HepG2 (cell line): ENCODE measurements around the gene CIAO2B. TPM values are rescaled to one million over a fixed set of nuclear protein-coding genes. Genes with fewer than 3 reads are reported as not detected.

Experiments
- BCL6 ChIP-seq: IDR thresholded peaks from 2 replicates; pipeline ENCODE4 v1.6.1; 2016; ENCODE audit warnings: missing genetic modification reagents, missing compliant biosample characterization
- FOXO1 ChIP-seq: sonication (generic); formaldehyde crosslinking; IDR thresholded peaks from 2 replicates; pipeline ENCODE4 v1.4.0; 2020; ENCODE audit warnings: missing genetic modification reagents
- PCBP2 ChIP-seq: fragments of 200-400 bp; formaldehyde crosslinking; optimal IDR thresholded peaks from 2 replicates; pipeline ENCODE3; 2018; ENCODE audit warnings: low read length, low read depth; ENCODE audit not compliant: poor library complexity, severe bottlenecking
- RERE ChIP-seq: IDR thresholded peaks from 2 replicates; pipeline ENCODE4 v1.6.1; 2016; ENCODE audit warnings: low read depth, missing genetic modification reagents, missing compliant biosample characterization
- RORA ChIP-seq: sonication (generic); formaldehyde crosslinking; IDR thresholded peaks from 2 replicates; pipeline ENCODE4 v1.5.0; 2020; ENCODE audit warnings: mild to moderate bottlenecking, missing genetic modification reagents, moderate library complexity
- SIX4 ChIP-seq: sonication (generic); formaldehyde crosslinking; IDR thresholded peaks from 2 replicates; pipeline ENCODE4 v1.4.0; 2020; ENCODE audit warnings: missing genetic modification reagents
- SYNCRIP ChIP-seq: fragments of 200-400 bp; formaldehyde crosslinking; IDR thresholded peaks from 2 replicates; pipeline ENCODE4 v1.6.1; 2018; ENCODE audit warnings: mild to moderate bottlenecking, low read depth, low read length; ENCODE audit not compliant: insufficient read depth
- THAP8 ChIP-seq: sonication (generic); formaldehyde crosslinking; IDR thresholded peaks from 2 replicates; pipeline ENCODE4 v1.5.1; 2020; ENCODE audit warnings: missing genetic modification reagents, mild to moderate bottlenecking, borderline replicate concordance
- ZBTB1 ChIP-seq: sonication (generic); formaldehyde crosslinking; IDR thresholded peaks from 2 replicates; pipeline ENCODE4 v1.4.0; 2020; ENCODE audit warnings: missing genetic modification reagents, borderline replicate concordance
- ZBTB20 ChIP-seq: sonication (generic); formaldehyde crosslinking; IDR thresholded peaks from 2 replicates; pipeline ENCODE4 v1.8.1; 2023; ENCODE audit warnings: missing genetic modification reagents, low read depth, mild to moderate bottlenecking, borderline replicate concordance
- ZNF101 ChIP-seq: sonication (generic); formaldehyde crosslinking; IDR thresholded peaks from 2 replicates; pipeline ENCODE4 v1.4.0; 2020; ENCODE audit warnings: mild to moderate bottlenecking, low read depth, missing genetic modification reagents, borderline replicate concordance
- ZNF878 ChIP-seq: sonication (generic); formaldehyde crosslinking; IDR thresholded peaks from 2 replicates; pipeline ENCODE4 v1.8.1; 2023; ENCODE audit warnings: mild to moderate bottlenecking, missing genetic modification reagents, moderate library complexity
- polyA plus RNA-seq, 8 experiments: library from polyadenylated mRNA; depleted of rRNA in 3 of 8; stranded (reverse) in 7 of 8; unstranded in 1 of 8; fragments of >200 nt; fragmentation: Illumina TruSeq in 4 of 8; extraction: Trizol in 4 of 8; gene quantifications; 2 replicates each; pipeline versions ENCODE4 v1.2.1 to v1.2.3, GENCODE V29; 2011 to 2016; ENCODE audit warnings: low read depth in 4 of 8, missing spikeins in 1 of 8, mixed read lengths in 1 of 8; ENCODE audit not compliant: insufficient read depth in 1 of 8
- total RNA-seq, 5 experiments: library from RNA; depleted of rRNA; stranded (reverse); fragments of >200 nt; fragmentation: Illumina TruSeq; extraction: Trizol; gene quantifications; 2 replicates each; pipeline ENCODE4 v1.2.3, GENCODE V29; 2016; ENCODE audit warnings: low read depth in 1 of 5
- TF ChIP-seq, protein P1 (sequence below): IDR thresholded peaks from 2 replicates; pipeline ENCODE4 v1.6.1; 2016; ENCODE audit warnings: low read depth, borderline replicate concordance
- TF ChIP-seq, protein P2 (sequence below): sonication (generic); formaldehyde crosslinking; IDR thresholded peaks from 2 replicates; pipeline ENCODE4 v1.4.0; 2020; ENCODE audit warnings: missing genetic modification reagents
- TF ChIP-seq, protein P3 (sequence below): sonication (generic); formaldehyde crosslinking; IDR thresholded peaks from 2 replicates; pipeline ENCODE4 v1.8.0; 2022; ENCODE audit warnings: missing genetic modification reagents, low read depth, mild to moderate bottlenecking, borderline replicate concordance

CIAO2B gene
- total and polyA plus RNA-seq, 2 of the 13 experiments (the other 11 are each of a cell fraction or from before 2014, with no cell fraction given), result 157 to 293 TPM

- TF ChIP-seq RERE (CRISPR knock-in tag) (no peak), RORA (no peak), FOXO1 (CRISPR knock-in tag) (0 out of 2 replicates have a peak, but pooled peaks have one; percentile 6), ZBTB20 (CRISPR knock-in tag) (no peak), BCL6 (peak; percentile 19; the same call in 1 of the 2 replicates), ZNF101 (CRISPR knock-in tag) (no peak), SIX4 (CRISPR knock-in tag) (no peak), ZBTB1 (CRISPR knock-in tag) (no peak), SYNCRIP (no peak), PCBP2 (no peak), ZNF878 (CRISPR knock-in tag) (no peak), THAP8 (CRISPR knock-in tag) (no peak)
- TF ChIP-seq, protein P1, sequence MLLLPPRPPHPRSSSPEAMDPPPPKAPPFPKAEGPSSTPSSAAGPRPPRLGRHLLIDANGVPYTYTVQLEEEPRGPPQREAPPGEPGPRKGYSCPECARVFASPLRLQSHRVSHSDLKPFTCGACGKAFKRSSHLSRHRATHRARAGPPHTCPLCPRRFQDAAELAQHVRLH (CRISPR knock-in tag), result no peak
- TF ChIP-seq, protein P2, sequence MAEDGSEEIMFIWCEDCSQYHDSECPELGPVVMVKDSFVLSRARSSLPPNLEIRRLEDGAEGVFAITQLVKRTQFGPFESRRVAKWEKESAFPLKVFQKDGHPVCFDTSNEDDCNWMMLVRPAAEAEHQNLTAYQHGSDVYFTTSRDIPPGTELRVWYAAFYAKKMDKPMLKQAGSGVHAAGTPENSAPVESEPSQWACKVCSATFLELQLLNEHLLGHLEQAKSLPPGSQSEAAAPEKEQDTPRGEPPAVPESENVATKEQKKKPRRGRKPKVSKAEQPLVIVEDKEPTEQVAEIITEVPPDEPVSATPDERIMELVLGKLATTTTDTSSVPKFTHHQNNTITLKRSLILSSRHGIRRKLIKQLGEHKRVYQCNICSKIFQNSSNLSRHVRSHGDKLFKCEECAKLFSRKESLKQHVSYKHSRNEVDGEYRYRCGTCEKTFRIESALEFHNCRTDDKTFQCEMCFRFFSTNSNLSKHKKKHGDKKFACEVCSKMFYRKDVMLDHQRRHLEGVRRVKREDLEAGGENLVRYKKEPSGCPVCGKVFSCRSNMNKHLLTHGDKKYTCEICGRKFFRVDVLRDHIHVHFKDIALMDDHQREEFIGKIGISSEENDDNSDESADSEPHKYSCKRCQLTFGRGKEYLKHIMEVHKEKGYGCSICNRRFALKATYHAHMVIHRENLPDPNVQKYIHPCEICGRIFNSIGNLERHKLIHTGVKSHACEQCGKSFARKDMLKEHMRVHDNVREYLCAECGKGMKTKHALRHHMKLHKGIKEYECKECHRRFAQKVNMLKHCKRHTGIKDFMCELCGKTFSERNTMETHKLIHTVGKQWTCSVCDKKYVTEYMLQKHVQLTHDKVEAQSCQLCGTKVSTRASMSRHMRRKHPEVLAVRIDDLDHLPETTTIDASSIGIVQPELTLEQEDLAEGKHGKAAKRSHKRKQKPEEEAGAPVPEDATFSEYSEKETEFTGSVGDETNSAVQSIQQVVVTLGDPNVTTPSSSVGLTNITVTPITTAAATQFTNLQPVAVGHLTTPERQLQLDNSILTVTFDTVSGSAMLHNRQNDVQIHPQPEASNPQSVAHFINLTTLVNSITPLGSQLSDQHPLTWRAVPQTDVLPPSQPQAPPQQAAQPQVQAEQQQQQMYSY (CRISPR knock-in tag), result no peak
- TF ChIP-seq, protein P3, sequence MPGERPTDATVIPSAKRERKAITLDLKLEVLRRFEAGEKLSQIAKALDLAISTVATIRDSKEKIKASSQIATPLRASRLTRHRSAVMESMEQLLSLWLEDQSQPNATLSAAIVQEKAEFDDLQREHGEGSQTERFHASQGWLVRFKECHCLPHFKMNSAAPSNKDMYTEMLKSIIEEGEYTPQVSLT, result no peak
These were observed 27.0 kb downstream of the CIAO2B start (continued) for GRCh38 chr16:66906916-66907836.
